ENCODE results near the gene HORMAD2.
"Not testable (repeated sequence)": the region's sequence is repeated elsewhere in the genome, so short reads cannot be mapped to it uniquely, and the experiment has no call there.

Gene HORMAD2

DNA sequence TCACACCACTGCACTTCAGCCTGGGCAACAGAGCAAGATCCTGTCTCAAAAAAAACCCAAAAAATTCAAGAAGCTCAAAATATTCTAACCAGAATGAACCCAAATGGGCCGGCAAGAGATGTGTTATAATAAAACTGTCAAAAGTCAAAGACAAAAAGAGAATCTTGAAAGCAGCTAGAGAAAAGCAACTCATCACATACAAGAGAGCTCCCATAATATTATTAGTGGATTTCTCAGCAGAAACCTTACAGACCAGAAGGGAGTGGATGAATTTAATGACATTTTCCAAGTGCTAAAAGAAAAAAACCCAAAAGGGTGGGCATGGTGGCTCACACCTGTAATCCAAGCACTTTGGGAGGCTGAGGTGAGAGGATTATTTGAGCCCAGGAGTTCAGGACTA is 22.9 kb upstream of the HORMAD2 start (continued):
- TF ChIP-seq ZNF70 (CRISPR knock-in tag; IDR thresholded peaks at IDR 0.05), result no peak
- TF ChIP-seq RARB (CRISPR knock-in tag; IDR thresholded peaks at IDR 0.05), result no peak
- no peak for TF ChIP-seq ISL1 (CRISPR knock-in tag; IDR thresholded peaks at IDR 0.05)
- TF ChIP-seq TCF4 (CRISPR knock-in tag; IDR thresholded peaks at IDR 0.05; ENCODE audit: borderline replicate concordance), result no peak

DNA sequence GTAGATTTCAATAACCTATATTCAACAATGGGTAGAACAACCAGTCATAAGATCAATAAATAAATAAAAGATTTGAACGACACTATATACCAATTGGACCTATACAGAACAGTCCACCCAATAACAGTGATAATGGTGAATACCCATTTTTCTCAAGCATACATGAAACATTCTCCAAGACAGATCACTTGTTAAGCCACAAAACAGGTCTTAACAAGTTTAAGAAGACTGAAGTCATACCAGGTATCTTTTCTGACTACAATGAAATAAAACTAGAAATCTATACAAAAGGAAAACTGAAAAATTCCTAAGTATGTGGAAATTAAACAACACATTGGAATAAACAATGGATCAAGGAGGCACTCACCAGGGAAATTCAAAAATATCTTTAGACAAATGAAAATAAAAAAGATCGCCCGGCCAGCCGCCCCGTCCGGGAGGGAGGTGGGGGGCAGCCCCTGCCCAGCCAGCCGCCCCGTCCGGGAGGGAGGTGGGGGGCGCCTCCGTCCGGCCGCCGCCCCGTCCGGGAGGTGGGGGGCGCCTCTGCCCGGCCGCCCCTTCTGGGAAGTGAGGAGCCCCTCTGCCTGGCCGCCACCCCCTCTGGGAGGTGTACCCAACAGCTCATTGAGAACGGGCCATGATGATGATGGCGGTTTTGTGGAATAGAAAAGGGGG is 20.8 kb upstream of the HORMAD2 start:
- not testable (repeated sequence) for ATAC-seq

DNA sequence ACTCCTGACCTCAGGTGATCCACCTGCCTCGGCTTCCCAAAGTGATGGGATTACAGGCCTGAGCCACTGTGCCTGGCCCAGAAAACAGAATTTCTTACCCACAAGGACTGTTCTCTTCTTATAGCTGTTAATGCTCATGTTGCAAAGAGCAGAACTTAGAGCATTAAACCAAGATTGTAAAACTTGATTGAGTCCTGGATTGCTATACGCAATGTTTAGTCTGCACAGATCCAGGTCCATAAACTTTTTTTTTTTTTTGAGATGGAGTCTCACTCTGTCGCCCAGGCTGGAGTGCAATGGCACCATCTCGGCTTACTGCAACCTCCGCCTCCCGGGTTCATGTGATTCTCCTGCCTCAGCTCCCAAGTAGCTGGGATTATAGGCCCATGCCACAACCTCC is 19.2 kb upstream of the HORMAD2 start:
- ATAC-seq, result not testable (repeated sequence)

DNA sequence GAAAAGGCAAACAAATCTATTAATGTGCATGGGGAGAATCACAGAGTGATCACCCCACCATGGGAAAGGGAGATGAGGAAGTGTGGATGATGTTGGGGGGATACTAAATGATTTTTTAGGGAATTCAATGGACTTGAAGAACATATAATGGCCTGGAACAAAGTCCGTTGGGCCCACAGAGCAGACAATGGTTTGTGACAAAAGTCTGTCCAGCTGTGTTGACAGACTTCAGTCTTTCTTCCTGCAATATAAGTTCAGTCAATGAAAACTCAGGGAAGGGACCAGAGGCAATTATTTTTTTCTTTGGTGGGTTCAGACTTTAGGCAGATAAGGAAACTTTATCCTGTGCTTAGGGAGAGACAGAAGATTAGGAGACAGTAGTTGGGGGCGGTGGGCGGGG is 18.0 kb upstream of the HORMAD2 start:
- ATAC-seq, result no peak
- TF ChIP-seq ISL1 (CRISPR knock-in tag; IDR thresholded peaks at IDR 0.05) (no peak), ZNF565 (CRISPR knock-in tag; conservative IDR thresholded peaks at IDR 0.05; ENCODE audit: low read depth) (no peak), ZNF8 (CRISPR knock-in tag; IDR thresholded peaks at IDR 0.05) (no peak), TCF4 (CRISPR knock-in tag; IDR thresholded peaks at IDR 0.05; ENCODE audit: borderline replicate concordance) (no peak), ZFP3 (CRISPR knock-in tag; IDR thresholded peaks at IDR 0.05) (no peak), OSR1 (CRISPR knock-in tag; IDR thresholded peaks at IDR 0.05) (no peak)
- TF ChIP-seq, protein P1, sequence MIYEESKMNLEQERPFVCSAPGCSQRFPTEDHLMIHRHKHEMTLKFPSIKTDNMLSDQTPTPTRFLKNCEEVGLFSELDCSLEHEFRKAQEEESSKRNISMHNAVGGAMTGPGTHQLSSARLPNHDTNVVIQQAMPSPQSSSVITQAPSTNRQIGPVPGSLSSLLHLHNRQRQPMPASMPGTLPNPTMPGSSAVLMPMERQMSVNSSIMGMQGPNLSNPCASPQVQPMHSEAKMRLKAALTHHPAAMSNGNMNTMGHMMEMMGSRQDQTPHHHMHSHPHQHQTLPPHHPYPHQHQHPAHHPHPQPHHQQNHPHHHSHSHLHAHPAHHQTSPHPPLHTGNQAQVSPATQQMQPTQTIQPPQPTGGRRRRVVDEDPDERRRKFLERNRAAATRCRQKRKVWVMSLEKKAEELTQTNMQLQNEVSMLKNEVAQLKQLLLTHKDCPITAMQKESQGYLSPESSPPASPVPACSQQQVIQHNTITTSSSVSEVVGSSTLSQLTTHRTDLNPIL (CRISPR knock-in tag; IDR thresholded peaks at IDR 0.05; ENCODE audit: low read depth), result no peak
- TF ChIP-seq, protein P2, sequence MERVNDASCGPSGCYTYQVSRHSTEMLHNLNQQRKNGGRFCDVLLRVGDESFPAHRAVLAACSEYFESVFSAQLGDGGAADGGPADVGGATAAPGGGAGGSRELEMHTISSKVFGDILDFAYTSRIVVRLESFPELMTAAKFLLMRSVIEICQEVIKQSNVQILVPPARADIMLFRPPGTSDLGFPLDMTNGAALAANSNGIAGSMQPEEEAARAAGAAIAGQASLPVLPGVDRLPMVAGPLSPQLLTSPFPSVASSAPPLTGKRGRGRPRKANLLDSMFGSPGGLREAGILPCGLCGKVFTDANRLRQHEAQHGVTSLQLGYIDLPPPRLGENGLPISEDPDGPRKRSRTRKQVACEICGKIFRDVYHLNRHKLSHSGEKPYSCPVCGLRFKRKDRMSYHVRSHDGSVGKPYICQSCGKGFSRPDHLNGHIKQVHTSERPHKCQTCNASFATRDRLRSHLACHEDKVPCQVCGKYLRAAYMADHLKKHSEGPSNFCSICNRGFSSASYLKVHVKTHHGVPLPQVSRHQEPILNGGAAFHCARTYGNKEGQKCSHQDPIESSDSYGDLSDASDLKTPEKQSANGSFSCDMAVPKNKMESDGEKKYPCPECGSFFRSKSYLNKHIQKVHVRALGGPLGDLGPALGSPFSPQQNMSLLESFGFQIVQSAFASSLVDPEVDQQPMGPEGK (CRISPR knock-in tag; IDR thresholded peaks at IDR 0.05; ENCODE audit: borderline replicate concordance), result no peak
- TF ChIP-seq, protein P3, sequence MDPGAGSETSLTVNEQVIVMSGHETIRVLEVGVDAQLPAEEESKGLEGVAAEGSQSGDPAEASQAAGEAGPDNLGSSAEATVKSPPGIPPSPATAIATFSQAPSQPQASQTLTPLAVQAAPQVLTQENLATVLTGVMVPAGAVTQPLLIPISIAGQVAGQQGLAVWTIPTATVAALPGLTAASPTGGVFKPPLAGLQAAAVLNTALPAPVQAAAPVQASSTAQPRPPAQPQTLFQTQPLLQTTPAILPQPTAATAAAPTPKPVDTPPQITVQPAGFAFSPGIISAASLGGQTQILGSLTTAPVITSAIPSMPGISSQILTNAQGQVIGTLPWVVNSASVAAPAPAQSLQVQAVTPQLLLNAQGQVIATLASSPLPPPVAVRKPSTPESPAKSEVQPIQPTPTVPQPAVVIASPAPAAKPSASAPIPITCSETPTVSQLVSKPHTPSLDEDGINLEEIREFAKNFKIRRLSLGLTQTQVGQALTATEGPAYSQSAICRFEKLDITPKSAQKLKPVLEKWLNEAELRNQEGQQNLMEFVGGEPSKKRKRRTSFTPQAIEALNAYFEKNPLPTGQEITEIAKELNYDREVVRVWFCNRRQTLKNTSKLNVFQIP (CRISPR knock-in tag; IDR thresholded peaks at IDR 0.05; ENCODE audit: borderline replicate concordance, low read depth), result no peak

DNA sequence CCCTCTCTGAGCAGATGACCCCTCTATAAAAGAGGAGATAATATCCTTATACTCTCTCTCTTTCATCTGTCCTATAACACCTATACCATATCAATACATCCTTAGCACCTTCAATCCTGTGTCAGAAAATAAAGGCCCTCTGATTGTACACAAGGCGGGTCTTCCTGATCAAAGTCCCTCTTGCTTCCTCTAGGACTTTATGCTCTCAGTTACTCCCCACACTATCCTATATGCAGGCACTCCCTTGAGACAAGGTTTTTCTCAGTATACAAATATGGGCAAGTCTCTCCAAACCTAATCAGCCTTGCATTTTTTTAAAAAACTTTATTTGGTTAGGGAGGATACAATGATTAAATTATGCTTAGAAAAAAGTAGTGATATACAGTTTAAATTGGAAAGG is 17.3 kb upstream of the HORMAD2 start:
- TF ChIP-seq, protein P3 (CRISPR knock-in tag; IDR thresholded peaks at IDR 0.05; ENCODE audit: borderline replicate concordance, low read depth), result no peak
- no peak for TF ChIP-seq PPARA (CRISPR knock-in tag; IDR thresholded peaks at IDR 0.05; ENCODE audit: borderline replicate concordance)
- no peak for ATAC-seq

DNA sequence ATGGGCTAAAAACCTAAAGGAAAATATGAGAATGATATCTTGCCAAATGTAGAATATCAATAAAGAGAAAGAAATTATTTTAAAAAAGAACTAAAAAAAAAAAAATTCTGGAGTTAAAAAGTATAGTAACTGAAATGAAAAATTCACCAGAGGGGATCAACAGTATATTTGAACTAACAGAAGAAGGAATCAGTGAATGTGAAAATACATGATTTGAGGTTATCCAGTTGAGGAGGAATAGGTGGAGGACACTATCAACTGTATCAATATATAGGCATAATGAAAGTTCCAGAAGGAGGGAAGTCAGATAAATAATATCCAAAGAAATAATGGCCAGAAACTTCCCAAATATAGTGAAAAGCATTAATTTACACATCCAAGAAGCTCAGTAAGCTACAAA is 16.1 kb upstream of the HORMAD2 start:
- no peak for ATAC-seq
- TF ChIP-seq TCF4 (CRISPR knock-in tag; IDR thresholded peaks at IDR 0.05; ENCODE audit: borderline replicate concordance), result no peak
- no peak for TF ChIP-seq CSDC2 (CRISPR knock-in tag; IDR thresholded peaks at IDR 0.05)
- TF ChIP-seq SNAI2 (CRISPR knock-in tag; IDR thresholded peaks at IDR 0.05), result no peak
- TF ChIP-seq ZNF565 (CRISPR knock-in tag; conservative IDR thresholded peaks at IDR 0.05; ENCODE audit: low read depth), result no peak
- TF ChIP-seq ZFP3 (CRISPR knock-in tag; IDR thresholded peaks at IDR 0.05), result no peak
- no peak for TF ChIP-seq ISL1 (CRISPR knock-in tag; IDR thresholded peaks at IDR 0.05)
- peak; percentile 98 for TF ChIP-seq ZFP30 (CRISPR knock-in tag; IDR thresholded peaks at IDR 0.05)
- TF ChIP-seq, protein P2 (CRISPR knock-in tag; IDR thresholded peaks at IDR 0.05; ENCODE audit: borderline replicate concordance), result no peak
